DND-41 (cell line): ENCODE data around the gene BRAT1.

Experiments
- EZH2 ChIP-seq: IDR thresholded peaks from 3 replicates; pipeline ENCODE4 v1.6.1; 2012; ENCODE audit warnings: borderline replicate concordance, low read depth, mild to moderate bottlenecking, moderate library complexity, low read length, inconsistent platforms; ENCODE audit not compliant: severe bottlenecking
- TF ChIP-seq, protein P1 (sequence below): IDR thresholded peaks from 2 replicates; pipeline ENCODE4 v1.5.1; 2012; ENCODE audit warnings: borderline replicate concordance, low read length, moderate library complexity, mild to moderate bottlenecking; ENCODE audit not compliant: poor library complexity, severe bottlenecking; ENCODE audit errors: extremely low read depth

DNA sequence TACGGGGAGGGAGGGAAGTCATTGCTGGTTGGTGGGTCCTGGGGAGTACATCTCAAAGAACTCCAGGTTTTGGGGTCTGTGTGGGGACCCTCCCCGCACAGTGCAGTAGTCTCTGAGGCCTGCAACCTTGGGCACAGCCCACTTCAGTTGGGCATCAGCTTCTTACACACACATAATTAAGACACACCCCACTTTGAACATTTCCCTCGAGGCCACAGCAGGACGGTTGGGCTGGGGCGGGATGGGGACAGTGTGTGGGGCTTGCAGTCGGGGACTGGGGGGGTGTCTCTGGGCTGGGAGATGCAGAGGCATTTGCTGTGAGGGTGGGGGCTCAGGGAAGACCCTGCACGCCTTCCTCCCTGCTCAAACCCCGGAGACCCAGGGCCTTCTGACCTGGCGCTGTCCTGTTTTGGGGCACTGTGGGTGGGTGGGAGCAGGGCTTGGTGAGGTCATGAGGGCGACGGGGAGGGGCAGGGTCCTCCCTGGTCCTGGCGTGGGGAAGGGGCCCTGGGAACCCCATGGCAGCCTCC is 34.5 kb downstream of the BRAT1 start:
- TF ChIP-seq, protein P1, sequence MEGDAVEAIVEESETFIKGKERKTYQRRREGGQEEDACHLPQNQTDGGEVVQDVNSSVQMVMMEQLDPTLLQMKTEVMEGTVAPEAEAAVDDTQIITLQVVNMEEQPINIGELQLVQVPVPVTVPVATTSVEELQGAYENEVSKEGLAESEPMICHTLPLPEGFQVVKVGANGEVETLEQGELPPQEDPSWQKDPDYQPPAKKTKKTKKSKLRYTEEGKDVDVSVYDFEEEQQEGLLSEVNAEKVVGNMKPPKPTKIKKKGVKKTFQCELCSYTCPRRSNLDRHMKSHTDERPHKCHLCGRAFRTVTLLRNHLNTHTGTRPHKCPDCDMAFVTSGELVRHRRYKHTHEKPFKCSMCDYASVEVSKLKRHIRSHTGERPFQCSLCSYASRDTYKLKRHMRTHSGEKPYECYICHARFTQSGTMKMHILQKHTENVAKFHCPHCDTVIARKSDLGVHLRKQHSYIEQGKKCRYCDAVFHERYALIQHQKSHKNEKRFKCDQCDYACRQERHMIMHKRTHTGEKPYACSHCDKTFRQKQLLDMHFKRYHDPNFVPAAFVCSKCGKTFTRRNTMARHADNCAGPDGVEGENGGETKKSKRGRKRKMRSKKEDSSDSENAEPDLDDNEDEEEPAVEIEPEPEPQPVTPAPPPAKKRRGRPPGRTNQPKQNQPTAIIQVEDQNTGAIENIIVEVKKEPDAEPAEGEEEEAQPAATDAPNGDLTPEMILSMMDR, result no peak
- no peak for TF ChIP-seq EZH2
